ENCODE measurements around the gene SNX14. TPM values are rescaled to one million over a fixed set of nuclear protein-coding genes. Genes with fewer than 3 reads are reported as not detected.

SNX14 gene
- total RNA-seq, 5 donors from 2014 or later (not counting 1 experiment from before 2014, with no cell fraction given), result 46.3 to 63.3 (median 53.7) TPM

DNA sequence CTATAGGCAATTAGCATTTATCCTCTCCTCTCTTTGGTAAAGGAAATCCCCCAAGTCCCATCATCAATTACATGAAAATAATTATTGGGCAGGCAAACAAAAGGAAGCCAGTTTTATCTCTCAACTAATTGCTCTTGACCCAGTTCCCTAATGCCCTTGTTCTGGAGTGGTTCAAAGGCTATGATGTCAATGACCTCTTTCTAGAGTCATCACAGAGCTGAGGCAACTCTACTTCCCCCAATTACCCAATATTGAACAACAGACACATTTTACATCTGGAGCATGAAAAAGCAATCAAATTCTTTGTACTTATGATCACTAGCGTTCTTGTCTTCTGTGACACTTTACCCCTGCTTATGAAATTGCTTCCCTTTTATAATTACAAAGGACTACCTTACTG is 100.3 kb downstream of the SNX14 start:
- no CpG with 5 or more reads among the region's 1 CpG for WGBS (ENCODE audit: insufficient coverage)
- ChIA-PET POLR2A (no interaction called here), CTCF (interaction anchor here (0.6 to 2.8 kb wide), 3 partner anchors 10 to 139 kb away, joined by 3 to 15 read pairs (median 10); no protein-coding TSS in a partner anchor)
- peaks cover 3% of the 10 kb centered on the region for H3K36me3 Mint-ChIP-seq
- no peak for ATAC-seq (replicated peaks in 1 of 4)
- no peaks in the 10 kb centered on the region for H3K27me3 Mint-ChIP-seq
- H3K4me3 Mint-ChIP-seq, result no peak overlapping the region
- H3K4me1 Mint-ChIP-seq, result no peaks in the 10 kb centered on the region
- H3K9me3 Mint-ChIP-seq, result peaks cover 8 to 12% (median 12%) of the 10 kb centered on the region in 3 donors
- Histone ChIP-seq H3K4me1 (ENCODE audit: control insufficient read depth in 1 of 2, extremely low read depth in 1 of 2, insufficient read depth in 2 of 2, low read length in 2 of 2) (no peaks in the 10 kb centered on the region), H3K27ac (ENCODE audit: low read length) (no peak overlapping the region), H3K27me3 (replicated peaks in 1 of 2; ENCODE audit: control insufficient read depth in 2 of 2, extremely low read depth in 1 of 2, insufficient read depth in 2 of 2, low read length in 1 of 2) (no peaks in the 10 kb centered on the region), H3K9me3 (no peaks in the 10 kb centered on the region), H3K4me3 (ENCODE audit: control insufficient read depth in 1 of 2, extremely low read depth in 1 of 2, low read length in 1 of 2) (no peak overlapping the region), H3K36me3 (ENCODE audit: control insufficient read depth in 2 of 2, extremely low read depth in 1 of 2, insufficient read depth in 1 of 2, low read length in 1 of 2) (no peaks in the 10 kb centered on the region)
- DNase-seq, result no peak
- no peak overlapping the region for H3K27ac Mint-ChIP-seq

DNA sequence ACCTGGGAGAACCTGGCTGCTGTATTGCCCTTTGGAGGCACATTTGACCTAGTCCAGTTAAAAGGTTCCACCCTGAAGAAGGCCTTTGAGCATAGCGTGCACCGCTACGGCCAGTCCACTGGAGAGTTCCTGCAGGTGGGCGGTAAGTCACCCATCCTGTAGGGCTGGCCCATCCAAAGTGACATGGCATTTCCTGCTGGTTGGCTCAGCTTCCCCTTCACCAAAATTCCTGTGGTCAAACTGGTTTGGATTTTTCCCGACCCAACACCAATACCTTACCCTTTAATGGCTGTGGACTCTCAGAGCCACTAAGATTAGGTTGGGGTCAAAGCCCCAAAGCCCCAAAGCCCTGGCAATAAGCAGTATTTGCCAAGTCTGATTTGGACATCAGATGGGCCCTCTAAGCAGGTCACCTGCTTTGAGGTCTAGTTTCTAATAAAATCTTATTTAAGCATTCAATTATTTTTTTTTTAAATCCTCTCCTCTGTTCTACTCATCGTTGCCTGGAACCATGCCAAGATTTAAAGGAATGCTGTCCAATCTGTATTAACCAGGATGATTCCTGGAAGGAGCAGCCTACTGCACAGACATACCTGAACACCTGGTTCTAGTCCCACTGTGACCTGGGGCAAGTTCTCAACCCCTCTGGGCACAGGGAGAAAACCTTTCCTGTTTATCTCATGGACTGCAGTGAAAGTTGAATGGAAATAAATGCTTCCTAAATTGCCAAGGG is 103.0 kb downstream of the SNX14 start:
- no peaks in the 10 kb centered on the region for H3K4me1 ChIP-seq (ENCODE audit: control insufficient read depth in 1 of 2, extremely low read depth in 1 of 2, insufficient read depth in 2 of 2, low read length in 2 of 2)
- Mint-ChIP-seq H3K27me3 (no peaks in the 10 kb centered on the region), H3K36me3 (no peaks in the 10 kb centered on the region), H3K4me3 (no peak overlapping the region), H3K4me1 (no peaks in the 10 kb centered on the region), H3K27ac (no peak overlapping the region), H3K9me3 (no peaks in the 10 kb centered on the region)
- DNase-seq (no peak), ATAC-seq (replicated peaks in 1 of 4) (no peak)
- no peak overlapping the region for H3K4me3 ChIP-seq (ENCODE audit: control insufficient read depth in 1 of 2, extremely low read depth in 1 of 2, low read length in 1 of 2)
- H3K27me3 ChIP-seq (replicated peaks in 1 of 2; ENCODE audit: control insufficient read depth in 2 of 2, extremely low read depth in 1 of 2, insufficient read depth in 2 of 2, low read length in 1 of 2), result no peaks in the 10 kb centered on the region
- ChIA-PET POLR2A (interaction anchor here in 1 of 2 donors (0.6 kb wide), 1 partner anchor 63 kb away, joined by 3 read pairs; no protein-coding TSS in a partner anchor), CTCF (interaction anchor here in 1 of 2 donors (0.7 kb wide), 2 partner anchors 8 to 754 kb away, joined by 3 read pairs; no protein-coding TSS in a partner anchor)
- no peak overlapping the region for H3K27ac ChIP-seq (ENCODE audit: low read length)
- H3K36me3 ChIP-seq (ENCODE audit: control insufficient read depth in 2 of 2, extremely low read depth in 1 of 2, insufficient read depth in 1 of 2, low read length in 1 of 2), result no peaks in the 10 kb centered on the region
- 92% methylated on average over 5 of the region's 6 CpGs for WGBS (ENCODE audit: insufficient coverage)
- no peaks in the 10 kb centered on the region for H3K9me3 ChIP-seq

DNA sequence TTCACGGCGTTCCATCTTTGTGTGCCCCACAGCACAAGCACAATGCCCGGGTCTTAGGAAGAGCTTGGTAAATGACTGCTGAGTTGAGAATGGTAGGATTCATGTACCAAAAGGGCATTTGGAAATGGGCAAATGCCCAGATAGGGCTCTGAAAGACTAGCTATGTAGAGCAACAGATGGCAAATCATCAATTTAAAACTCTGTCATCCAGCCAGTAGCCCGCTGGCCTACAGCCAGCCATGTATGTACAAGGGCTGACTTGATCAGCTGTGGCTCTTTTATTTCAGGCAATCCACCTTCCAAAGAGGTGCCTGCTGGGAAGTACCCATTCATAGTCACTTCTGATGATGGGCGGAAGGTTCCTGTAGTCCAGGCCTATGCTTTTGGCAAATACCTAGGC is 108.7 kb downstream of the SNX14 start:
- Histone ChIP-seq H3K4me1 (ENCODE audit: control insufficient read depth in 1 of 2, extremely low read depth in 1 of 2, insufficient read depth in 2 of 2, low read length in 2 of 2) (peaks cover 0 to 5% of the 10 kb centered on the region in 2 experiments), H3K27ac (ENCODE audit: low read length) (no peak overlapping the region), H3K36me3 (ENCODE audit: control insufficient read depth in 2 of 2, extremely low read depth in 1 of 2, insufficient read depth in 1 of 2, low read length in 1 of 2) (no peaks in the 10 kb centered on the region), H3K4me3 (ENCODE audit: control insufficient read depth in 1 of 2, extremely low read depth in 1 of 2, low read length in 1 of 2) (no peak overlapping the region), H3K27me3 (replicated peaks in 1 of 2; ENCODE audit: control insufficient read depth in 2 of 2, extremely low read depth in 1 of 2, insufficient read depth in 2 of 2, low read length in 1 of 2) (peaks cover 0 to 3% of the 10 kb centered on the region in 2 experiments), H3K9me3 (no peaks in the 10 kb centered on the region)
- H3K4me3 Mint-ChIP-seq, result no peak overlapping the region
- no peak for DNase-seq
- H3K9me3 Mint-ChIP-seq, result no peaks in the 10 kb centered on the region
- H3K4me1 Mint-ChIP-seq, result peaks cover 6 to 13% (median 10%) of the 10 kb centered on the region in 3 donors
- peaks cover 0 to 10% of the 10 kb centered on the region in 2 donors for H3K27me3 Mint-ChIP-seq
- ATAC-seq (replicated peaks in 1 of 4), result no peak
- no peaks in the 10 kb centered on the region for H3K36me3 Mint-ChIP-seq
- CTCF ChIA-PET, result interaction anchor here (1.2 to 5.4 kb wide), 7 partner anchors 9 to 132 kb away, joined by 3 to 62 read pairs (median 9); no protein-coding TSS in a partner anchor
- POLR2A ChIA-PET, result no interaction called here
- 76% methylated on average over 2 of the region's 5 CpGs for WGBS (ENCODE audit: insufficient coverage)
- H3K27ac Mint-ChIP-seq, result no peak overlapping the region

DNA sequence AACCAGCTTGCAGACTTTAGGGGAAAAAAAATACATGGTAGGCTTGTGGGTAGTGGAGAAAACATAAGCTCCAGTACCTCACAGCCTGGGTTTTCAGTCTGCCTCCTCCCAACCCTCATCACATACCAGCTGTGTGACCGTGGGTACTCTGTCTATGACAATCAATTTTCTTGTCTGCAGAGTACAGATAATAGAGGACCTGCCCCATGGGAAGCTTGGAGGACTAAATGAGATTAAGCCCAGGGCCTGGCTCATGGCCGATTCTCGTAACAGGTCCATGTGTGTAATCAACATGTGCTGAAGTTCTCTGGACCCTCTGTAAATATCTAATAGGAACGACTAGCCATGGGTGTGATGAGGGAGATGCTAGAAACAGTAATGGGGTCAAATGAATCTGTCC is 109.8 kb downstream of the SNX14 start:
- Mint-ChIP-seq H3K27me3 (peaks cover 0 to 10% of the 10 kb centered on the region in 2 donors), H3K9me3 (no peaks in the 10 kb centered on the region), H3K4me3 (no peak overlapping the region), H3K4me1 (peaks cover 6 to 13% (median 10%) of the 10 kb centered on the region in 3 donors), H3K27ac (no peak overlapping the region), H3K36me3 (no peaks in the 10 kb centered on the region)
- WGBS (ENCODE audit: insufficient coverage), result 60% methylated on average over 2 of the region's 4 CpGs
- no peak overlapping the region for H3K4me3 ChIP-seq (ENCODE audit: control insufficient read depth in 1 of 2, extremely low read depth in 1 of 2, low read length in 1 of 2)
- H3K9me3 ChIP-seq, result no peaks in the 10 kb centered on the region
- ChIA-PET CTCF (interaction anchor here (0.6 to 5.4 kb wide), 16 partner anchors 9 to 131 kb away, joined by 3 to 62 read pairs (median 6); partner anchors contain the start of gene NT5E (in 1 of the 2)), POLR2A (no interaction called here)
- DNase-seq (no peak), ATAC-seq (replicated peaks in 1 of 4) (no peak)
- no peaks in the 10 kb centered on the region for H3K36me3 ChIP-seq (ENCODE audit: control insufficient read depth in 2 of 2, extremely low read depth in 1 of 2, insufficient read depth in 1 of 2, low read length in 1 of 2)
- H3K27me3 ChIP-seq (replicated peaks in 1 of 2; ENCODE audit: control insufficient read depth in 2 of 2, extremely low read depth in 1 of 2, insufficient read depth in 2 of 2, low read length in 1 of 2), result peaks cover 0 to 3% of the 10 kb centered on the region in 2 experiments
- no peak overlapping the region for H3K27ac ChIP-seq (ENCODE audit: low read length)
- peaks cover 0 to 5% of the 10 kb centered on the region in 2 experiments for H3K4me1 ChIP-seq (ENCODE audit: control insufficient read depth in 1 of 2, extremely low read depth in 1 of 2, insufficient read depth in 2 of 2, low read length in 2 of 2)

DNA sequence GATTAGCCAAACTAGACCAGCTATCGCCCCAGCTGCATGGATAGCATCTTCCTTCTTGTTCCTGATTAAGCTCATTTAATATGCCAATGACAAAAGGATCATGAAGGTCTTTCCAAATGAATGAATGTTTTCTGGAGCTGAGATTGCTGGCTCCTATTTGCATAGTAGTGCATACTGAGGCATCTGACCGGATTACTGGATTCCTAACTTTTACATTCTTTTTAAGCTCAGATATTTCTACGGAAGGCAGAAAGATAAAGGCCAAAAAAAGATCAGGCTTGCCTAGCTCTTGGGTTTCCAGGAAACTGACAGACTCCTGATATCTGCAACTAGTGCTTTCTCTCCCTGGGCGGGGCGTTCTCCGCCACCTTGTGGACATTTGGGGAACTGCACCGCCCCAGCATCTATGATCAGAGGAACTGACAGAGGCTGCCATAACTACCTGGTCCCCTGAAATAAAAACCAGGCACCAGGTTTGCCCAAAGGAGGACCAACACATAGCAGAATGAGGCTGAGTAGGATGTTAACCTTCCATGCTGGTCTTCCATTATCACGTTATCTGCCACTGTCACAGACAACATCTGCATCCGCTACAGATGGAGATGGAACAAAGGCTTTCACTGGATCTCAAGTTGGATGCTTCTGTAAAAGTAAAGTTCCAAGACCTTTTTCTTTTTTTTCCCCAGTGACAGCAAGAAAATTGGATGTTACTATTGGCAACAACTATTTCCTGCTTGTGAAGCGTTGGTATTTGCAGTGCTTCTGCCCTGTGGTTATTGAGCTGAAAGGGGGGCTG is 110.6 kb downstream of the SNX14 start:
- POLR2A ChIA-PET, result no interaction called here

More for the DNA sequence above, 110.6 kb downstream of the SNX14 start:
- DNase-seq (peak; percentile 37 to 85 (median 68)), ATAC-seq (replicated peaks in 1 of 4) (peak; percentile 74 to 89 (median 86))
- Mint-ChIP-seq H3K9me3 (no peaks in the 10 kb centered on the region), H3K4me1 (peaks cover 6 to 13% (median 10%) of the 10 kb centered on the region in 3 donors), H3K27me3 (peaks cover 0 to 10% of the 10 kb centered on the region in 2 donors), H3K27ac (no peak overlapping the region), H3K4me3 (no peak overlapping the region), H3K36me3 (no peaks in the 10 kb centered on the region)
- Histone ChIP-seq H3K4me3 (ENCODE audit: control insufficient read depth in 1 of 2, extremely low read depth in 1 of 2, low read length in 1 of 2) (no peak overlapping the region), H3K4me1 (ENCODE audit: control insufficient read depth in 1 of 2, extremely low read depth in 1 of 2, insufficient read depth in 2 of 2, low read length in 2 of 2) (peaks cover 0 to 5% of the 10 kb centered on the region in 2 experiments), H3K27ac (ENCODE audit: low read length) (no peak overlapping the region), H3K27me3 (replicated peaks in 1 of 2; ENCODE audit: control insufficient read depth in 2 of 2, extremely low read depth in 1 of 2, insufficient read depth in 2 of 2, low read length in 1 of 2) (peaks cover 0 to 3% of the 10 kb centered on the region in 2 experiments), H3K9me3 (no peaks in the 10 kb centered on the region), H3K36me3 (ENCODE audit: control insufficient read depth in 2 of 2, extremely low read depth in 1 of 2, insufficient read depth in 1 of 2, low read length in 1 of 2) (no peaks in the 10 kb centered on the region)
- CTCF ChIA-PET, result interaction anchor here (0.5 to 5.4 kb wide), 36 partner anchors 8 to 133 kb away, joined by 3 to 62 read pairs (median 4); partner anchors contain the start of gene NT5E (in 1 of the 2)
- WGBS (ENCODE audit: insufficient coverage), result 5% methylated on average over 6 of the region's 10 CpGs
